Erythroblast (primary cell): ENCODE data around the gene PDE7B.

Experiments used
- GATA1 ChIP-seq: IDR thresholded peaks from 2 replicates; pipeline ENCODE4 v1.6.1; 2011; ENCODE audit warnings: low read depth, mild to moderate bottlenecking, control low read depth, low read length, moderate library complexity
- POLR2A ChIP-seq: IDR thresholded peaks from 2 replicates; pipeline ENCODE4 v1.6.1; 2011; ENCODE audit warnings: mild to moderate bottlenecking, low read length

- TF ChIP-seq POLR2A (no peak), GATA1 (no peak)
Observed at GRCh38 chr6:136025736-136026135, 174.2 kb downstream of the PDE7B start.
